C4-2B (cell line): Measurements from ENCODE around the gene FBXO42.
"Not testable (repeated sequence)": the region's sequence is repeated elsewhere in the genome, so short reads cannot be mapped to it uniquely, and the experiment has no call there.

Experiments
- H3K27ac ChIP-seq: fragments of 450-650 bp; 2 replicates; pipeline ENCODE4 v1.5.1; 2017
- ZFX ChIP-seq: fragments of 450-650 bp; IDR thresholded peaks from 2 replicates; pipeline ENCODE4 v1.6.1; 2017
- TF ChIP-seq, protein P1 (sequence below): fragments of 450-650 bp; conservative IDR thresholded peaks from 2 replicates; pipeline ENCODE4 v1.5.1; 2017; ENCODE audit warnings: mild to moderate bottlenecking

The FBXO42 gene

DNA sequence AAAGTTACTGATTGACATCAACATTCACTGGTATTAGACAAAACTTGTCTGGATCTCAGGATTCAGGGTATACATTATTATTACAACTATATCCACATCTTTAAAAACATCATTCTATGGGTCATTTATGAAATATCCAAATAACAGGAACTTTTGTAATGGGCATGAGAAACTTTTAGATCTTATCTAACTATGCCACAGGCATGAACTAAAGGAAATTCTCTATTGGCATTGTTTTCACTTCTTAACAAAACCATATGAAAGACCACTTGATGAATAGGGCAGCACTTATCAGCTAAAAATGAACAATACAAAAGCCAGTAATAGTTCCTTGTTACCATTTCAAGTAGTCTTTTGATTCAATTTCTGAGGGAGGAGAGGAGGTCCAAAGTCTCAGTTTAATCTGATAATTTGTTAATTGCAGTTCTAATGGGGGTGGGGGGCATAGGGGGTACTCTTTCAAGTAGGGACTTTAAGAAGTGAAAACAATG is 84.5 kb downstream of the FBXO42 start:
- TF ChIP-seq, protein P1, sequence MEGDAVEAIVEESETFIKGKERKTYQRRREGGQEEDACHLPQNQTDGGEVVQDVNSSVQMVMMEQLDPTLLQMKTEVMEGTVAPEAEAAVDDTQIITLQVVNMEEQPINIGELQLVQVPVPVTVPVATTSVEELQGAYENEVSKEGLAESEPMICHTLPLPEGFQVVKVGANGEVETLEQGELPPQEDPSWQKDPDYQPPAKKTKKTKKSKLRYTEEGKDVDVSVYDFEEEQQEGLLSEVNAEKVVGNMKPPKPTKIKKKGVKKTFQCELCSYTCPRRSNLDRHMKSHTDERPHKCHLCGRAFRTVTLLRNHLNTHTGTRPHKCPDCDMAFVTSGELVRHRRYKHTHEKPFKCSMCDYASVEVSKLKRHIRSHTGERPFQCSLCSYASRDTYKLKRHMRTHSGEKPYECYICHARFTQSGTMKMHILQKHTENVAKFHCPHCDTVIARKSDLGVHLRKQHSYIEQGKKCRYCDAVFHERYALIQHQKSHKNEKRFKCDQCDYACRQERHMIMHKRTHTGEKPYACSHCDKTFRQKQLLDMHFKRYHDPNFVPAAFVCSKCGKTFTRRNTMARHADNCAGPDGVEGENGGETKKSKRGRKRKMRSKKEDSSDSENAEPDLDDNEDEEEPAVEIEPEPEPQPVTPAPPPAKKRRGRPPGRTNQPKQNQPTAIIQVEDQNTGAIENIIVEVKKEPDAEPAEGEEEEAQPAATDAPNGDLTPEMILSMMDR: no peak
- TF ChIP-seq ZFX: no peak
- H3K27ac ChIP-seq: no peak overlapping the region

DNA sequence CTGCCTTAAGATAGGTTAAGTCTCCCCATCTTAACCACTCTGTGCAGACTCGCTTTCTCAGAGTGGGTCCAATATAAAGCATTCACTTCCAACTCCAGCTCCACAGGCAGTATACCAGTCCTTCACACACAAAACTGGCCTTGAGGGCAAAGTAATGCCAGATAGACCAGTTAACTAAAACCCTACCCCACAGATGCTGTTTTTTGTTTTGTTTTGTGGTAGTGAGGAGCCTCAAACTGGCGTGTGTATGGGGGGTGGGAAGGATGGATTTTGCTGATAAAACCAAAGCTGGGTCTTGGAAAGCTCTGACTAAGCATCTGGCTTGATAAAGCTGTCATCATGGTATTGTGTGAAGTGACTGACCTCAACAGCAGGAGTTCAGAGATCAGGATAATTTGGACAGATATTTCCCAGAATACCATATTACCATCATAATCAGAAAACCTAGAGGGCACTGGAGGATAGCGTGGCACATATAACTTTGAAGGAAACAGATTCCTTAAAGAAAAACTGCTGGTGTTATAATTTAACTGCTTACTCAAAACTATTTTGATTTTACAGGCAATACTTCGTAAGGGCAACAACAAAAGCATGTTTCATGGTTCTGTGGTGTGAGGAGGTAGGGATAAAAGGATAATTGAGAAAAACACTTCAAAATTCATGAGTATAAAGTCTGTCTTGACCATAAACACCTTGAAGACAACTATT is 85.7 kb downstream of the FBXO42 start:
- no peak for TF ChIP-seq ZFX
- TF ChIP-seq, protein P1: no peak
- no peak overlapping the region for H3K27ac ChIP-seq

DNA sequence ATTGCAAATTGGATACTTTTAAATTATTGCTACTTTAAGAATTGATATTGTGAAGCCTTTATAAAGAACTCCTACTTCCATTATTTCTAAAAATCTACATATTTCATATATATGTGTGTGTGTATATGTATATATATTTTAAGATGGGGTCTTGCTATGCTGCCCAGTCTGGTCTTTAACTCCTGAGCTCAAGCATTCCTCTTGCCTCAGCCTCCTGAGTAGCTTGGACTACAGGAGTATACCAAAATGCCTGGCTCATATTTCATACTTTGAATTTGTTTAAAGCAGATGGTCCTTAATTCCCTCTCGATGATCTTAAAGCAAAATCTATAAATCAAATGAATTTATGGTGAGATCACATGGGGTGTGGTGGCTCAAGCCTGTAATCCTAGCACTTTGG is 90.2 kb downstream of the FBXO42 start:
- TF ChIP-seq, protein P1: no peak
- TF ChIP-seq ZFX: no peak
- H3K27ac ChIP-seq: no peak overlapping the region

DNA sequence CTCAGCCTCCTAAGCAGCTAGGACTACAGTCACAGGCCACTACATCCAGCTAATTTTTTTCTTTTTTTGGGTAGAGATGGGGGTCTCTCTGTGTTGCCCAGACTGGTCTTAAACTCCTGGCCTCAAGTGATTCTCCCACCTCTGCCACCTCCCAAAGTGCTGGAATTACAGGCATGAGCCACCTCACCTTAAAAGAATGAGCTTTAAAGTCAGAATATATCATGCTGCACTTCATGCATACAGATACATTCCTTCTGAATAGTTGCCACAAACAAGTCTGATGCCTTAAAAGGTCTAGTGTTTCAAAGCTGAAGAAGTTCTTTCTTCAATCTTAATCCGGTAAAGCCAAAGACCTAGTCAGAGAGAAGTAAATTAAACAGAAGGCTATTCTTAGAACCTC is 91.5 kb downstream of the FBXO42 start:
- no peak overlapping the region for H3K27ac ChIP-seq
- TF ChIP-seq, protein P1: no peak
- no peak for TF ChIP-seq ZFX

DNA sequence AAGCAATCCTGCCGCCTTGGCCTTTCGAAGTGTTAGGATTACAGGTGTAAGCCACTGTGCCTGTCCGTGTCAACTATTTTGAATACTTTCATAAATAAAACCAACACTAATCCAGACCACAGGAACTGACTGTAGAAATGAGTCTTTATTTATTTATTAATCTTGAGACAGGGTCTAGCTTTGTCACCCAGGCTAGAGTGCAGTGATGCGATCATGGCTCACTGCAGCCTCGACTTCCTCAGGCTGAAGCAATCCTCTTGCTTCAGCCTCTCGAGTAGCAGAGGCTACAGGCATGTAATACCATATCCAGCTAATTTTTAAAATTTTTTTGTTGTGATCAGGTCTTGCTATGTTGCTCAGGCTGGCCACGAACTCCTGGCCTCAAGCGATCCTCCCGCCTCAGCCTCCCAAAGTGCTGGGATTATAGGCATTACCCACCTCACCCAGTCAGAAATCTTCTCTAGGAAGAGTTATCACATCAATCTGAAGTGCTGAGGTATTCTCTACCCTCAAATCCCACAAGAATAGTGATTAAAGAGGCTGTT is 93.6 kb downstream of the FBXO42 start:
- TF ChIP-seq, protein P1: no peak
- TF ChIP-seq ZFX: no peak
- no peak overlapping the region for H3K27ac ChIP-seq

DNA sequence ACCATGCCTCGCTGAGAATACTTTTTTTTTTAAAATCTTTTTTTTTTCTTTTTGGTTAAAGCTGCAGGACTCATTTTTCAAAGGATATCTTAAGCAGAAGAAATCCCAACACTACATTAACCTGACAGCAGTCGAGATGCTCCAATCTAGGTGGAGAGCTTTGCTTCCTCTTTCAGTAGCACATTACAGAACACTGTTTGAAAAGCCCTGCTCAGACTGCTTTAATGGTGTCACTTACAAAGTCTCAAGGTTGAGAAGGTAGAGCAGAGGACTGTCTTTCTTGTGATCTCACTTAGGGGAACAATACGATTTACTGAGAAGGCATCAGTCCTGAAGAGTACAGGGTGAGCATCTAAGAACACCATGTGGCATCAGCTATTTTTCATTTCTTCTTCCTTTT is 94.3 kb downstream of the FBXO42 start:
- H3K27ac ChIP-seq: no peak overlapping the region
- TF ChIP-seq, protein P1: no peak
- TF ChIP-seq ZFX: no peak

DNA sequence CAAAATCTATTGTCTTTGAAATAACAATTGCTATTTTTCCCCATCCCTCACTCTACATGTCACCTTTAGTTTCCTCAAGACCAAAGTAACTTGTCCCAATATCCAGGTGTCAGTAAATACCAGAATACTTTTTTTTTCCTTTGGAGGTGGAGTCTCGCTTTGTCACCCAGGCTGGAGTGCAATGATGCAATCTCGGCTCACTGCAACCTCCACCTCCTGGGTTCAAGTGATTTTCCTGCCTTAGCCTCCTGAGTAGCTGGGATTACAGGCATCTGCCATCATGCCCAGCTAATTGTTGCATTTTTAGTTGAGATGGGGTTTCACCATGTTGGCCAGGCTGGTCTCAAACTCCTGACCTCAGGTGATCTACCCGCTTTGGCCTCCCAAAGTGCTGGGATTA is 94.7 kb downstream of the FBXO42 start:
- H3K27ac ChIP-seq: not testable (repeated sequence)

DNA sequence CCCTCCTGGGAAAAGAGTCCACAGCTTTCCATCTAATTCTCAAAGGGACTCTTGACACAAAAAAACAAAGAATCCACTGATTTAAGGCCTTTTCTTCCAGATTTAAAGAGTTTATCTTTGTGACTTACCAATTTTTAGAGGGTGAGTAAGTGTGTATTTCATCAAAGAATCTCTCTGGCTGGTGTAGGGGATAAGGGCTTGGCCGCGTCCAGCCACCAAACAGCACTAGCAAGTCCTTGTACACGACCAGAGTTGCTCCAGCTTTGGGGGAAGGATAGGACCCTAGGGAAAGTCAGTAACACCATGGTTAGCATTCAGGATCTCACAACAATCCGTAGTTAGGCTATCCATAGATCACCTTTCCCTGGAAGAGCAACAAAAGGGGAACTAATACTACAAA is 95.8 kb downstream of the FBXO42 start:
- no peak overlapping the region for H3K27ac ChIP-seq
- no peak for TF ChIP-seq ZFX
- TF ChIP-seq, protein P1: no peak
